Right ventricle myocardium inferior (tissue), 1 donor: ENCODE measurements around the gene HOXB5. TPM values are rescaled to one million over a fixed set of nuclear protein-coding genes. Genes with fewer than 3 reads are reported as not detected.

Experiments used
- ATAC-seq: fragments of 200-7000 bp; cut with Tn5 transposase; one replicate; pipeline ENCODE4 v1.9.1; 2020; ENCODE audit warnings: mild to moderate bottlenecking, moderate library complexity
- DNase-seq: peaks from one replicate; pipeline ENCODE4 v3.0.0; 2021; ENCODE audit errors: missing footprints
- intact Hi-C: fragments of 100-400 bp; cut with DNase I; formaldehyde crosslinking; loops from one replicate; pipeline ENCODE4 v1.11.0; 2022
- total RNA-seq: library from RNA; stranded (reverse); fragmentation: NEBNext Ultra II Directional; extraction: Animal tissue kit (Norgen Biotek cat#: 25700); gene quantifications from one replicate; pipeline ENCODE4 v1.2.1, GENCODE V29; 2021
- donor health status: DM: no; HTN: yes; CAD: no; lungs with severe emphysema.

HOXB5 gene
- total RNA-seq, 1 donor from 2014 or later, result not detected

GRCh38 chr17:48559122-48559839 lies 34.3 kb downstream of the HOXB5 start:
- no peak for DNase-seq
- intact Hi-C loops, result no loop called here
- no peak for ATAC-seq

GRCh38 chr17:48558831-48559121 lies 34.8 kb downstream of the HOXB5 start:
- no peak for ATAC-seq
- no peak for DNase-seq
- intact Hi-C loops, result no loop called here

- intact Hi-C loops, result no loop called here
- no peak for ATAC-seq
- no peak for DNase-seq
Measured at GRCh38 chr17:48558057-48558830, 35.3 kb downstream of the HOXB5 start.

- intact Hi-C loops, result no loop called here
- DNase-seq (no peak), ATAC-seq (no peak)
Measured at GRCh38 chr17:48556576-48557401, 36.8 kb downstream of the HOXB5 start.

- DNase-seq (no peak), ATAC-seq (no peak)
- intact Hi-C loops, result no loop called here
Measured at GRCh38 chr17:48556229-48556575, 37.4 kb downstream of the HOXB5 start.

GRCh38 chr17:48555258-48556228 lies 38.0 kb downstream of the HOXB5 start:
- intact Hi-C loops, result no loop called here
- peak; percentile 36 for ATAC-seq
- DNase-seq, result no peak

GRCh38 chr17:48554412-48555257 lies 38.9 kb downstream of the HOXB5 start:
- ATAC-seq (no peak), DNase-seq (no peak)
- intact Hi-C loops, result no loop called here

GRCh38 chr17:48553826-48554225 lies 39.8 kb downstream of the HOXB5 start:
- ATAC-seq (no peak), DNase-seq (no peak)
- intact Hi-C loops, result no loop called here

- no peak for DNase-seq
- intact Hi-C loops, result no loop called here
- ATAC-seq, result no peak
Measured at GRCh38 chr17:48553190-48553547, 40.4 kb downstream of the HOXB5 start.

GRCh38 chr17:48552466-48553189 lies 41.0 kb downstream of the HOXB5 start:
- intact Hi-C loops, result no loop called here
- no peak for DNase-seq
- ATAC-seq, result no peak

GRCh38 chr17:48551596-48552465 lies 41.7 kb downstream of the HOXB5 start:
- DNase-seq, result no peak
- intact Hi-C loops, result no loop called here

GRCh38 chr17:48551214-48551555 lies 42.4 kb downstream of the HOXB5 start:
- ATAC-seq (no peak), DNase-seq (no peak)
- intact Hi-C loops, result no loop called here

More at GRCh38 chr17:48551596-48552465, 41.7 kb downstream of the HOXB5 start:
- no peak for ATAC-seq

GRCh38 chr17:48550502-48551213 lies 42.9 kb downstream of the HOXB5 start:
- intact Hi-C loops, result no loop called here
- DNase-seq, result no peak
- no peak for ATAC-seq

GRCh38 chr17:48549914-48550501 lies 43.6 kb downstream of the HOXB5 start:
- no peak for ATAC-seq
- intact Hi-C loops, result no loop called here
- no peak for DNase-seq

- intact Hi-C loops, result no loop called here
Measured at GRCh38 chr17:48549281-48549630, 44.3 kb downstream of the HOXB5 start.

More at GRCh38 chr17:48549281-48549630, 44.3 kb downstream of the HOXB5 start:
- no peak for ATAC-seq
- no peak for DNase-seq
